Measurements from ENCODE around the gene RPS3.
"Not testable (repeated sequence)": the region's sequence is repeated elsewhere in the genome, so short reads cannot be mapped to it uniquely, and the experiment has no call there.

The RPS3 gene

GRCh38 chr11:75380245-75380644, 19.1 kb upstream of the RPS3 start:
- DNase-seq (ENCODE audit: low read depth in 2 of 3, low spot score in 1 of 3), result no peak

- no peak for DNase-seq (ENCODE audit: low read depth in 2 of 3, low spot score in 1 of 3)
Observed at GRCh38 chr11:75380716-75381420, 18.4 kb upstream of the RPS3 start.

- DNase-seq (ENCODE audit: low read depth in 2 of 3, low spot score in 1 of 3), result no peak
Observed at GRCh38 chr11:75383246-75383645, 16.1 kb upstream of the RPS3 start.

GRCh38 chr11:75384438-75385080, 14.8 kb upstream of the RPS3 start:
- DNase-seq (ENCODE audit: low read depth in 2 of 3, low spot score in 1 of 3), result peak; percentile 47 to 66 (median 65)

GRCh38 chr11:75386942-75387630, 12.2 kb upstream of the RPS3 start:
- no peak for DNase-seq (ENCODE audit: low read depth in 2 of 3, low spot score in 1 of 3)

GRCh38 chr11:75387736-75388294, 11.5 kb upstream of the RPS3 start:
- no peak for DNase-seq (ENCODE audit: low read depth in 2 of 3, low spot score in 1 of 3)

- DNase-seq (ENCODE audit: low read depth in 2 of 3, low spot score in 1 of 3), result peak; percentile 56 to 73 (median 57)
Observed at GRCh38 chr11:75388386-75389275, 10.7 kb upstream of the RPS3 start.

GRCh38 chr11:75389276-75389605, 10.1 kb upstream of the RPS3 start:
- DNase-seq (ENCODE audit: low read depth in 2 of 3, low spot score in 1 of 3), result no peak

GRCh38 chr11:75389925-75390324, 9.4 kb upstream of the RPS3 start:
- DNase-seq (ENCODE audit: low read depth in 2 of 3, low spot score in 1 of 3), result no peak

GRCh38 chr11:75394085-75394840, 5.1 kb upstream of the RPS3 start:
- DNase-seq (ENCODE audit: low read depth in 2 of 3, low spot score in 1 of 3), result no peak

GRCh38 chr11:75398906-75399305, 412 bp upstream of the RPS3 start:
- DNase-seq (ENCODE audit: low read depth in 2 of 3, low spot score in 1 of 3), result no peak

- no peak for DNase-seq (ENCODE audit: low read depth in 2 of 3, low spot score in 1 of 3)
Observed at GRCh38 chr11:75400146-75400865, 988 bp downstream of the RPS3 start.

- no peak for DNase-seq (ENCODE audit: low read depth in 2 of 3, low spot score in 1 of 3)
Observed at GRCh38 chr11:75402002-75402773, 2.9 kb downstream of the RPS3 start.

- no peak for DNase-seq (ENCODE audit: low read depth in 2 of 3, low spot score in 1 of 3)
Observed at GRCh38 chr11:75403037-75403436, 3.7 kb downstream of the RPS3 start.

- DNase-seq (ENCODE audit: low read depth in 2 of 3, low spot score in 1 of 3), result no peak
Observed at GRCh38 chr11:75403983-75404658, 4.8 kb downstream of the RPS3 start.

GRCh38 chr11:75406338-75406777, 7.0 kb downstream of the RPS3 start:
- no peak for DNase-seq (ENCODE audit: low read depth in 2 of 3, low spot score in 1 of 3)

GRCh38 chr11:75408957-75409219, 9.6 kb downstream of the RPS3 start:
- no peak for DNase-seq (ENCODE audit: low read depth in 2 of 3, low spot score in 1 of 3)

- not testable (repeated sequence) for DNase-seq (ENCODE audit: low read depth in 2 of 3, low spot score in 1 of 3)
Observed at GRCh38 chr11:75409971-75410370, 10.7 kb downstream of the RPS3 start.

- DNase-seq (ENCODE audit: low read depth in 2 of 3, low spot score in 1 of 3), result not testable (repeated sequence)
Observed at GRCh38 chr11:75413146-75413545, 13.8 kb downstream of the RPS3 start.

Data from stimulated activated CD4-positive, alpha-beta T cell treated with anti-CD3 and anti-CD28 coated beads, Interleukin-12 subunit alpha, Interleukin-12 subunit beta, amount 100 ng/mL, for 48 hours (primary cell).